NB4 (cell line): Measurements from ENCODE around the gene ESF1.

ENCODE experiments used
- DNase-seq: peaks from one replicate; pipeline ENCODE4 v3.0.0; 2010; ENCODE audit warnings: low read depth
- H3K4me3 ChIP-seq: one replicate; pipeline ENCODE4 v1.5.1; 2011; ENCODE audit warnings: mild to moderate bottlenecking, low read depth, low read length, moderate library complexity
- CTCF ChIP-seq: IDR thresholded peaks from one replicate; pipeline ENCODE4 v1.5.1; 2012; ENCODE audit warnings: low read depth, low read length
- MAX ChIP-seq: IDR thresholded peaks from 2 replicates; pipeline ENCODE4 v1.6.1; 2011; ENCODE audit warnings: low read depth, low read length
- MYC ChIP-seq: IDR thresholded peaks from 2 replicates; pipeline ENCODE4 v1.6.1; 2011; ENCODE audit warnings: low read depth, low read length
- POLR2A ChIP-seq: IDR thresholded peaks from 2 replicates; pipeline ENCODE4 v1.6.1; 2011; ENCODE audit warnings: mild to moderate bottlenecking; ENCODE audit not compliant: insufficient read length; ENCODE audit errors: extremely low read depth

The ESF1 gene

GRCh38 chr20:13670160-13670559 is 114.6 kb downstream of the ESF1 start:
- TF ChIP-seq POLR2A (no peak), CTCF (no peak), MYC (no peak), MAX (no peak)
- no peak overlapping the region for H3K4me3 ChIP-seq
- DNase-seq, result no peak

GRCh38 chr20:13665709-13666395 is 118.9 kb downstream of the ESF1 start:
- no peak overlapping the region for H3K4me3 ChIP-seq
- TF ChIP-seq CTCF (no peak), POLR2A (no peak), MAX (no peak), MYC (no peak)
- no peak for DNase-seq
